ENCODE measurements around the gene RHO.
"Not testable (repeated sequence)": the region's sequence is repeated elsewhere in the genome, so short reads cannot be mapped to it uniquely, and the experiment has no call there.

Gene RHO

GRCh38 chr3:129500334-129500658, 28.1 kb upstream of the RHO start:
- no peak for DNase-seq

- DNase-seq: no peak
Measured at GRCh38 chr3:129501630-129502029, 26.8 kb upstream of the RHO start.

GRCh38 chr3:129502641-129503408, 25.6 kb upstream of the RHO start:
- DNase-seq: no peak

GRCh38 chr3:129503471-129504291, 24.8 kb upstream of the RHO start:
- DNase-seq: no peak

- no peak for DNase-seq
Measured at GRCh38 chr3:129504471-129505100, 23.9 kb upstream of the RHO start.

GRCh38 chr3:129505341-129505740, 23.1 kb upstream of the RHO start:
- no peak for DNase-seq

- no peak for DNase-seq
Measured at GRCh38 chr3:129506231-129506742, 22.2 kb upstream of the RHO start.

- DNase-seq: no peak
Measured at GRCh38 chr3:129507181-129507831, 21.1 kb upstream of the RHO start.

GRCh38 chr3:129512595-129512994, 15.8 kb upstream of the RHO start:
- no peak for DNase-seq

GRCh38 chr3:129513705-129514104, 14.7 kb upstream of the RHO start:
- no peak for DNase-seq

GRCh38 chr3:129514110-129514509, 14.3 kb upstream of the RHO start:
- DNase-seq: no peak

GRCh38 chr3:129514563-129514962, 13.9 kb upstream of the RHO start:
- no peak for DNase-seq

GRCh38 chr3:129515108-129515820, 13.2 kb upstream of the RHO start:
- DNase-seq: not testable (repeated sequence)

- not testable (repeated sequence) for DNase-seq
Measured at GRCh38 chr3:129515821-129516432, 12.5 kb upstream of the RHO start.

- no peak for DNase-seq
Measured at GRCh38 chr3:129517516-129517915, 10.9 kb upstream of the RHO start.

GRCh38 chr3:129518038-129518561, 10.3 kb upstream of the RHO start:
- no peak for DNase-seq

- DNase-seq: no peak
Measured at GRCh38 chr3:129518581-129518980, 9.9 kb upstream of the RHO start.

GRCh38 chr3:129519449-129519848, 9.0 kb upstream of the RHO start:
- DNase-seq: no peak

- no peak for DNase-seq
Measured at GRCh38 chr3:129519896-129520715, 8.3 kb upstream of the RHO start.

- DNase-seq: no peak
Measured at GRCh38 chr3:129520960-129521359, 7.5 kb upstream of the RHO start.

GRCh38 chr3:129521611-129522010, 6.8 kb upstream of the RHO start:
- DNase-seq: no peak

All from effector CD8-positive, alpha-beta T cell (primary cell).